ENCODE data around the gene MADCAM1.

Gene MADCAM1

GRCh38 chr19:453606-454005 lies 42.7 kb upstream of the MADCAM1 start:
- H3K27me3 ChIP-seq = no peaks in the 10 kb centered on the region
- TF ChIP-seq CTCF (IDR thresholded peaks at IDR 0.05) = no peak
- no peak overlapping the region for H3K4me3 ChIP-seq
- H3K36me3 ChIP-seq = no peaks in the 10 kb centered on the region
- H3K9me3 ChIP-seq = no peaks in the 10 kb centered on the region
- H3K27ac ChIP-seq = no peak overlapping the region
- no peaks in the 10 kb centered on the region for H3K4me1 ChIP-seq
- intact Hi-C loops (cut with DNase I; ENCODE audit: low total_unique reads) = no loop called here
- no peak for DNase-seq

DNA sequence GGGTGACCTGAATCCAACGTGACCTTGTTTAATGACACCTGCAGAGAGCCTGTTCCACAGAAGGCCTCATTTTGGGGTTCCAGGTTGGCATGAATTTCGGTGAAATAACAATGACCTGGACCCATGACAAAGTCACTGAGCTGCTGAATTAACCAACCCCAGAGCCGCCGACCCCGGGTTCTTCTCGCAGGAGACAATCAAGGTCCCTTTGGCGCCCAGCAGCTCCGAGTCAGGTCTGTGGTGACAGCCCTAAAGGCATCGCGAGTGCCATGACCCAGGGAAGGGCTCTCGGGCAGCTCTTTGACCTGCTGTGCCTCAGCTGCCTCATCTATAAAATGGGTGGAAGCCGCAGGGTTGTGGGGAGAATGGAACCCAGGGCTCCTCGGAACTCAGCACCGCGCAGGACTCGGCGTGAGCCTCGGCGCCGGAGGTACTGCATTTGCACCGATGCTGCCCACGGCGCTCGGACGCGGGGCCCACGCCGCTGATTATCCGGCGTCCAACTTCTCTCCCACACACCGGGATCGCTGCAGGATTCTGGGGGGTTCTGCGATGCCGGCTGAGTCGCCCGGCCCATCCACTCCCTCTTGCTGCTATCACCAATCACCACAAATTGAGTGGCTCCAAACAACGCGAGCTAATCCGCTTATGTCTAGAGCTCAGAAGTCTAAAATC lies 41.1 kb upstream of the MADCAM1 start:
- H3K27me3 ChIP-seq = peaks cover 0 to 14% of the 10 kb centered on the region in 2 donors
- H3K36me3 ChIP-seq = no peaks in the 10 kb centered on the region
- no peak for DNase-seq
- intact Hi-C loops (cut with DNase I; ENCODE audit: low total_unique reads) = no loop called here
- H3K27ac ChIP-seq = no peak overlapping the region
- no peaks in the 10 kb centered on the region for H3K9me3 ChIP-seq
- H3K4me1 ChIP-seq = peaks cover 0 to 7% (median 4%) of the 10 kb centered on the region in 4 donors
- no peak overlapping the region for H3K4me3 ChIP-seq
- no peak for TF ChIP-seq CTCF (IDR thresholded peaks at IDR 0.05)

DNA sequence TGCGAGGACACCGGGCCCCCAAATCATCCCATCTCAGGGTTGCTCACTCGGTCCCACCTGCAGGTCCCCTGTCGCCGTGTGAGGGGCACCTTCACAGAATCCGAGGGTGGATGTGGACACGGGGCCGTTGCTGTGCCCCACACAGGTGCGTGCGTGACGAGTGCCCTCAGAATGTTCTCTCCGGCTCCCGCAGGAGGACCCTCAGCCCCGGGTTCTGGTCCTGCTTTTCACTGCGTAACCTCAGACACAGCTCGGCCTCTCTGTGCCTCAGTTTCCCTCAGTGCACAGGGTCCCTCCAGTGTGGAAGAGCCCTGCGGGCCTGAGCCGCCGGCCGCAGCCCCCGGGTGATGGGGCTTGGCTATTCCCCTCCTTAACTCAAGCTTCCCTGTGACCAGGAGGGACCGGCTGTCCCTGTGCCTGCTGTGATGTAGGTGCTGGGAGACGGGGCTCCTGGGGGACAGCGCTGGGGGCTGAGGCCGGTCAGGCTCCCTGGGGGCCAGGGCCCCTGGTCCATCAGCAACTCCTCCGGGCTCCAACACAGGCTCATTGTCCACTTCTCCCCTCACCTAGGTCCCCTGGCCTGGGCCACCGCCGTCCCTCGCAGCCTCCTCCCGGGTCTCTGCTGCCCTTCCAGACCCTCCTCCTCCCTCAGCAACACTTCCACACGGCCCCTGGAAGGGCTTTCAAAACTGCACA lies 40.3 kb upstream of the MADCAM1 start:
- H3K4me1 ChIP-seq = peaks cover 0 to 11% (median 8%) of the 10 kb centered on the region in 4 donors
- intact Hi-C loops (cut with DNase I; ENCODE audit: low total_unique reads) = no loop called here
- no peak for TF ChIP-seq CTCF (IDR thresholded peaks at IDR 0.05)
- no peak overlapping the region for H3K4me3 ChIP-seq
- H3K27ac ChIP-seq = no peak overlapping the region
- DNase-seq = no peak
- no peaks in the 10 kb centered on the region for H3K9me3 ChIP-seq
- H3K36me3 ChIP-seq = no peaks in the 10 kb centered on the region
- H3K27me3 ChIP-seq = peaks cover 0 to 19% of the 10 kb centered on the region in 2 donors

DNA sequence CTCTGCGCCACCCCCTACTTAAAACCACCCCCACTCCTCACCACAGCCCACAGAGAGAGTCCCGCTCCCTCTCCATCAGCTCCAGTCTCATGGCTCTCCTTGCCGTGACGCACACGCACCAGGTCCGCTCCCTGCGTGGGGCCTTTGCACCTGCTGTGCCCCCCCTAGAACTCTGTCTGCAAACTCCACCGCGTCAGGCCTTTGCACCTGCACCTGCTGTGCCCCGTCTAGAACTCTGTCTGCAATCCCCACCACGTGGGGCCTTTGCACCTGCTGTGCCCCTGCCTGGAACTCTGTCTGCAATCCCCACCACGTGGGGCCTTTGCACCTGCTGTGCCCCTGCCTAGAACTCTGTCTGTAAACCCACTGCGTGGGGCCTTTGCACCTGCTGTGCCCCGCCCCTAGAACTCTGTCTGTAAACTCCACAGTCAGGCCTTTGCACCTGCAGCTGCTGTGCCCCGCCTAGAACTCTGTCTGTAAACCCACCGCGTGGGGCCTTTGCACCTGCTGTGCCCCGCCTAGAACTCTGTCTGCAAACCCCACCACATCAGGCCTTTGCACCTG lies 39.7 kb upstream of the MADCAM1 start:
- no peak for TF ChIP-seq CTCF (IDR thresholded peaks at IDR 0.05)
- Histone ChIP-seq H3K9me3 (no peaks in the 10 kb centered on the region), H3K4me3 (no peak overlapping the region), H3K4me1 (peaks cover 0 to 17% (median 14%) of the 10 kb centered on the region in 4 donors), H3K27ac (no peak overlapping the region), H3K36me3 (no peaks in the 10 kb centered on the region), H3K27me3 (peaks cover 0 to 26% of the 10 kb centered on the region in 2 donors)
- no peak for DNase-seq
- intact Hi-C loops (cut with DNase I; ENCODE audit: low total_unique reads) = no loop called here

- DNase-seq = no peak
- peaks cover 0 to 36% of the 10 kb centered on the region in 2 donors for H3K27me3 ChIP-seq
- intact Hi-C loops (cut with DNase I; ENCODE audit: low total_unique reads) = no loop called here
- H3K27ac ChIP-seq = no peak overlapping the region
- H3K4me3 ChIP-seq = no peak overlapping the region
- H3K9me3 ChIP-seq = no peaks in the 10 kb centered on the region
- no peaks in the 10 kb centered on the region for H3K36me3 ChIP-seq
- TF ChIP-seq CTCF (IDR thresholded peaks at IDR 0.05) = no peak
- peaks cover 0 to 23% (median 19%) of the 10 kb centered on the region in 4 donors for H3K4me1 ChIP-seq
Observed at GRCh38 chr19:457636-458035, 38.6 kb upstream of the MADCAM1 start.
